ENCODE results near the gene FRG1. TPM values are rescaled to one million over a fixed set of nuclear protein-coding genes. Genes with fewer than 3 reads are reported as not detected.
A peak's percentile ranks its signal among the peaks of the same experiment; 100 is the strongest.
"Not testable (repeated sequence)": the region's sequence is repeated elsewhere in the genome, so short reads cannot be mapped to it uniquely, and the experiment has no call there.

Gene FRG1
- total and polyA plus RNA-seq, 2 experiments from 2014 or later = 29.7 to 43.6 TPM

DNA sequence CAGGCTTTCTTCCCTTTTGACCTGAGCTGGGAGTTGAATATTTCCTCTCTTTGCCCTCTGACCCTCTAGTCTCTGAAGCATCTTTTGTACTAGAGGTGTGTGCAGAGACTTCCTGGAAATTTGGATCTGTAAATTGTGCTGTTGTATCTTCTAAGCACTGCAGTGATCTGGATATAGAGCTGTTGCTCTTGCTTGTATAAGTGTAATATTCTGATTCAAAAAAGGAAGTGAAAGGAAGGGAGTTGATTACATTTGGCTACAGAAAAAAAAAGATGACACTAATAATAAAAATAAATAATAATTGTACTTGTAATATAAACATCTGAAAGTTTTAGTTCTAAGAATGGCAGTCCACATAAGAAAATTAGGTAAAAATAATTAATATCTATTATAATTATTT, 33.0 kb downstream of the FRG1 start:
- no peak for DNase-seq
- TF ChIP-seq EZH2 (IDR thresholded peaks at IDR 0.05; ENCODE audit: insufficient read depth, poor library complexity, severe bottlenecking) (no peak), EZH2phosphoT487 (IDR thresholded peaks at IDR 0.05; ENCODE audit: insufficient read depth, low read depth) (no peak)
- Histone ChIP-seq H3K9me3 (ENCODE audit: low read depth) (no peaks in the 10 kb centered on the region), H3K4me3 (no peak overlapping the region), H3K9ac (no peak overlapping the region), H3K9me2 (ENCODE audit: insufficient read depth) (no peaks in the 10 kb centered on the region), H3K36me3 (ENCODE audit: low read depth) (no peaks in the 10 kb centered on the region), H2AFZ (no peak overlapping the region), H3K4me1 (ENCODE audit: insufficient read depth) (no peaks in the 10 kb centered on the region), H3K79me2 (ENCODE audit: insufficient read depth) (no peaks in the 10 kb centered on the region), H3K27ac (no peak overlapping the region), H3K4me2 (ENCODE audit: unreplicated experiment) (no peak overlapping the region), H4K20me1 (ENCODE audit: insufficient read depth) (no peaks in the 10 kb centered on the region), H3K27me3 (replicated peaks; ENCODE audit: insufficient read depth) (no peaks in the 10 kb centered on the region), H3F3A (ENCODE audit: insufficient read depth) (no peaks in the 10 kb centered on the region)
- in situ Hi-C loops (cut with MboI) = no loop called here

DNA sequence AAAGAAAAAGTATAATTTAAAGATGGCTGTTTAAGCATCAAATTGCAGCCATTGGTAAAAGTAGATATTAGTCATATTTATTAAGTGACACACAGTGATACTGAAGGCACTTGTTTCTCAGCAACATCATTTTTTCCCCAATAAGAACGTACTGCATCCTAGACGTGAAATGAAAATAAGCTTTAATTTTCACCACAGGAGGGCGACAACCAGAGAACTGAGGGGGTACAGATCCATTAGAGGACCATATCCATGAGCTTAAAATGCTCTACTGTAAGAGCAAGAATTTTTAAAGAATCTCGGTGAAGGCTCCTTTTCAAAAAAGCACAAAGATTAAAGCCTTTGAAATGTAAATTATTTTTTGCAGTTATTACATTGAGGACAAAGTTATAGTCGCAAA, 33.4 kb downstream of the FRG1 start:
- H3K9me2 ChIP-seq (ENCODE audit: insufficient read depth) = no peaks in the 10 kb centered on the region
- H3K4me3 ChIP-seq = no peak overlapping the region
- in situ Hi-C loops (cut with MboI) = no loop called here
- no peaks in the 10 kb centered on the region for H3K27me3 ChIP-seq (replicated peaks; ENCODE audit: insufficient read depth)
- H3F3A ChIP-seq (ENCODE audit: insufficient read depth) = no peaks in the 10 kb centered on the region
- H3K9me3 ChIP-seq (ENCODE audit: low read depth) = no peaks in the 10 kb centered on the region
- peak; percentile 8 for DNase-seq
- no peaks in the 10 kb centered on the region for H3K79me2 ChIP-seq (ENCODE audit: insufficient read depth)
- no peaks in the 10 kb centered on the region for H3K4me1 ChIP-seq (ENCODE audit: insufficient read depth)
- no peak overlapping the region for H2AFZ ChIP-seq
- WGBS, 2 experiments (ENCODE audit: low coverage in 1 of 2, low lambda C conversion rate in 2 of 2, missing lambda C conversion rate in 2 of 2) = 39 to 43% methylated on average over 5 of the region's 5 CpGs
- no peak overlapping the region for H3K27ac ChIP-seq
- TF ChIP-seq EZH2phosphoT487 (IDR thresholded peaks at IDR 0.05; ENCODE audit: insufficient read depth, low read depth) (no peak), EZH2 (IDR thresholded peaks at IDR 0.05; ENCODE audit: insufficient read depth, poor library complexity, severe bottlenecking) (no peak)
- no peak overlapping the region for H3K4me2 ChIP-seq (ENCODE audit: unreplicated experiment)
- no peaks in the 10 kb centered on the region for H3K36me3 ChIP-seq (ENCODE audit: low read depth)
- H4K20me1 ChIP-seq (ENCODE audit: insufficient read depth) = no peaks in the 10 kb centered on the region
- H3K9ac ChIP-seq = no peak overlapping the region

- no peak overlapping the region for H3K27ac ChIP-seq
- H2AFZ ChIP-seq = no peak overlapping the region
- DNase-seq = no peak
- H3K9me2 ChIP-seq (ENCODE audit: insufficient read depth) = no peaks in the 10 kb centered on the region
- no peaks in the 10 kb centered on the region for H3K4me1 ChIP-seq (ENCODE audit: insufficient read depth)
- no peak overlapping the region for H3K4me2 ChIP-seq (ENCODE audit: unreplicated experiment)
- WGBS, 2 experiments (ENCODE audit: low coverage in 1 of 2, low lambda C conversion rate in 2 of 2, missing lambda C conversion rate in 2 of 2) = 10 to 12% methylated on average over 10 of the region's 10 CpGs
- no peaks in the 10 kb centered on the region for H3K79me2 ChIP-seq (ENCODE audit: insufficient read depth)
- no peak for TF ChIP-seq EZH2phosphoT487 (IDR thresholded peaks at IDR 0.05; ENCODE audit: insufficient read depth, low read depth)
- no peak for TF ChIP-seq EZH2 (IDR thresholded peaks at IDR 0.05; ENCODE audit: insufficient read depth, poor library complexity, severe bottlenecking)
- no peaks in the 10 kb centered on the region for H3K36me3 ChIP-seq (ENCODE audit: low read depth)
- H3K27me3 ChIP-seq (replicated peaks; ENCODE audit: insufficient read depth) = no peaks in the 10 kb centered on the region
- no peaks in the 10 kb centered on the region for H3K9me3 ChIP-seq (ENCODE audit: low read depth)
- H3K4me3 ChIP-seq = no peak overlapping the region
- no peak overlapping the region for H3K9ac ChIP-seq
- H3F3A ChIP-seq (ENCODE audit: insufficient read depth) = no peaks in the 10 kb centered on the region
- in situ Hi-C loops (cut with MboI) = no loop called here
- no peaks in the 10 kb centered on the region for H4K20me1 ChIP-seq (ENCODE audit: insufficient read depth)
Measured at GRCh38 chr4:189979196-189980047, 38.8 kb downstream of the FRG1 start.

GRCh38 chr4:189980292-189980691, 39.6 kb downstream of the FRG1 start:
- in situ Hi-C loops (cut with MboI); H3K9ac ChIP-seq; H4K20me1 ChIP-seq (ENCODE audit: insufficient read depth); H3K27ac ChIP-seq; H3F3A ChIP-seq (ENCODE audit: insufficient read depth); H3K9me2 ChIP-seq (ENCODE audit: insufficient read depth); DNase-seq; H3K4me1 ChIP-seq (ENCODE audit: insufficient read depth); H3K4me3 ChIP-seq; H2AFZ ChIP-seq; H3K36me3 ChIP-seq (ENCODE audit: low read depth); H3K27me3 ChIP-seq (replicated peaks; ENCODE audit: insufficient read depth); H3K9me3 ChIP-seq (ENCODE audit: low read depth); H3K4me2 ChIP-seq (ENCODE audit: unreplicated experiment); H3K79me2 ChIP-seq (ENCODE audit: insufficient read depth): not testable (repeated sequence)
- 28 to 30% methylated on average over 2 of the region's 2 CpGs for WGBS, 2 experiments (ENCODE audit: low coverage in 1 of 2, low lambda C conversion rate in 2 of 2, missing lambda C conversion rate in 2 of 2)

- H3K4me3 ChIP-seq = no peak overlapping the region
- DNase-seq = no peak
- H3K36me3 ChIP-seq (ENCODE audit: low read depth) = no peaks in the 10 kb centered on the region
- H3K79me2 ChIP-seq (ENCODE audit: insufficient read depth) = no peaks in the 10 kb centered on the region
- H2AFZ ChIP-seq = no peak overlapping the region
- no peak overlapping the region for H3K27ac ChIP-seq
- no peaks in the 10 kb centered on the region for H3K27me3 ChIP-seq (replicated peaks; ENCODE audit: insufficient read depth)
- no peaks in the 10 kb centered on the region for H4K20me1 ChIP-seq (ENCODE audit: insufficient read depth)
- no peaks in the 10 kb centered on the region for H3K9me2 ChIP-seq (ENCODE audit: insufficient read depth)
- no peak overlapping the region for H3K4me2 ChIP-seq (ENCODE audit: unreplicated experiment)
- no peaks in the 10 kb centered on the region for H3K9me3 ChIP-seq (ENCODE audit: low read depth)
- no peaks in the 10 kb centered on the region for H3K4me1 ChIP-seq (ENCODE audit: insufficient read depth)
- TF ChIP-seq EZH2phosphoT487 (IDR thresholded peaks at IDR 0.05; ENCODE audit: insufficient read depth, low read depth) (no peak), EZH2 (IDR thresholded peaks at IDR 0.05; ENCODE audit: insufficient read depth, poor library complexity, severe bottlenecking) (no peak)
- no peak overlapping the region for H3K9ac ChIP-seq
- in situ Hi-C loops (cut with MboI) = no loop called here
- no peaks in the 10 kb centered on the region for H3F3A ChIP-seq (ENCODE audit: insufficient read depth)
- 37 to 42% methylated on average over 7 to 8 of the region's 8 CpGs for WGBS, 2 experiments (ENCODE audit: low coverage in 1 of 2, low lambda C conversion rate in 2 of 2, missing lambda C conversion rate in 2 of 2)
Measured at GRCh38 chr4:189981970-189982369, 41.3 kb downstream of the FRG1 start.

GRCh38 chr4:189983916-189984526, 43.3 kb downstream of the FRG1 start:
- H4K20me1 ChIP-seq (ENCODE audit: insufficient read depth); H3K79me2 ChIP-seq (ENCODE audit: insufficient read depth); H3F3A ChIP-seq (ENCODE audit: insufficient read depth); H3K36me3 ChIP-seq (ENCODE audit: low read depth); H3K4me1 ChIP-seq (ENCODE audit: insufficient read depth); H3K9ac ChIP-seq; H2AFZ ChIP-seq; H3K27ac ChIP-seq; H3K4me3 ChIP-seq; in situ Hi-C loops (cut with MboI); H3K4me2 ChIP-seq (ENCODE audit: unreplicated experiment); H3K27me3 ChIP-seq (replicated peaks; ENCODE audit: insufficient read depth); H3K9me3 ChIP-seq (ENCODE audit: low read depth); H3K9me2 ChIP-seq (ENCODE audit: insufficient read depth); DNase-seq: not testable (repeated sequence)
- 59 to 73% methylated on average over 11 to 37 of the region's 41 CpGs for WGBS, 2 experiments (ENCODE audit: low coverage in 1 of 2, low lambda C conversion rate in 2 of 2, missing lambda C conversion rate in 2 of 2)

DNA sequence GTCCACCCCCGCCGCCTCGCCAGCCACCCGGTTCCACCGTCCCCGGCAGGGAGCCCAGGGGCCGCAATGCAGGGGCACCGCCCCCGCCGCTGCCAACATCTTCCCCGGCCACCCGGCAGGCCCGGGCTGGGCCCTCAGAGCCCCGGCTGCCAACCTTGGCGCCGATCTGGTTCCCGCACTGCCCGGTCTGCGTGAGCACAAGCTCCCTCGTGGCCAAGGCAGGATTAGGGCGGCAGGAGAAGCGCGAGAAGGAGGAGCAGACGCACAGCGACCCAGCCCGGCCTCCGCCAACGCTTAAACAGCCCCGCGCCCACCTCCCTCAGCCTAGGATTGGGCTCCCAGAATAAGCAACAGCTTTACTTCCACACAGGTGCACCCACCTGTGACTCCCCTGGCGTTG, 44.0 kb downstream of the FRG1 start:
- H3K27ac ChIP-seq; in situ Hi-C loops (cut with MboI); H3K9me2 ChIP-seq (ENCODE audit: insufficient read depth); H3K9me3 ChIP-seq (ENCODE audit: low read depth); H3K27me3 ChIP-seq (replicated peaks; ENCODE audit: insufficient read depth); H3K36me3 ChIP-seq (ENCODE audit: low read depth); H3K79me2 ChIP-seq (ENCODE audit: insufficient read depth); H3K4me3 ChIP-seq; H3K9ac ChIP-seq; H3K4me2 ChIP-seq (ENCODE audit: unreplicated experiment); H2AFZ ChIP-seq; DNase-seq; H4K20me1 ChIP-seq (ENCODE audit: insufficient read depth); H3K4me1 ChIP-seq (ENCODE audit: insufficient read depth); H3F3A ChIP-seq (ENCODE audit: insufficient read depth): not testable (repeated sequence)
- 75 to 84% methylated on average over 11 to 29 of the region's 31 CpGs for WGBS, 2 experiments (ENCODE audit: low coverage in 1 of 2, low lambda C conversion rate in 2 of 2, missing lambda C conversion rate in 2 of 2)

Data from GM23248 (cell line).